NT2/D1 (cell line): ENCODE data around the gene NAA38.

Experiments
- YY1 ChIP-seq: IDR thresholded peaks from 2 replicates; pipeline ENCODE4 v1.6.1; 2011; ENCODE audit not compliant: insufficient read length, insufficient read depth
- ZNF274 ChIP-seq: IDR thresholded peaks from 2 replicates; pipeline ENCODE4 v1.6.1; 2011; ENCODE audit warnings: mild to moderate bottlenecking, low read depth, low read length

DNA sequence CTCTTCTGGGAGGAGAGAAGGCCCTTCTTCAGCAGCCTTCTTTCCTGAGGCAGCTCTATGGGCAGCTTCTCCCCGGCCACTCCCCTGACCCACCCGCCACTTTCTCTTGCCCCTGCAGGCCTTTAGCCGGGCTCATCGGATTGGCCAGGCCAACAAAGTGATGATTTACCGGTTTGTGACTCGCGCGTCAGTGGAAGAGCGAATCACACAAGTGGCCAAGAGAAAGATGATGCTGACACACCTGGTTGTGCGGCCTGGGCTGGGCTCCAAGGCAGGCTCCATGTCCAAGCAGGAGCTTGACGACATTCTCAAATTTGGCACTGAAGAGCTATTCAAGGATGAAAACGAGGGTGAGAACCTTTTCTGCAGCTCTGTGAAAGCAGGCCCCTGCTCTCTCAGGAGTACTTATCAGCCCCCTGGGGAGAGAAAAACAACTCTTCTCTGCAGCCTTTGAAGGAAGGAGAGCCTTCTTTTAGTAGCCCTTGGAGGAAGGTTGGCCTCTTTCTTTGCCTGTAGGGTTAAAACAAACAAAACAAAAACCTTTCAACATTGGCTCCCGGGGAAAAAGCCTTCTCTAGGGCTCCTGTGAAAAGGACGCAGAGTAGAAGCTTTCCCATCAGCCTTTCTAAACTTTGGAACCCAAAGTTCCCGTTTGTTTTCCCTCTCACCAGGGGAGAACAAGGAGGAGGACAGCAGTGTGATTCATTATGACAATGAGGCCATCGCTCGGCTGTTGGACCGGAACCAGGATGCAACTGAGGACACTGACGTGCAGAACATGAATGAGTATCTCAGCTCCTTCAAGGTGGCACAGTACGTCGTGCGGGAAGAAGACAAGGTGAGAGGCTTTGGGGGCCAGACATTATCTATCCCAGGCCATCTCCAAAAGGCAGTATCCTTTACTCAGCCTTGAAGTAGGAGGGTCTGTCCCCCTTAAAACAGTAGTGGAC lies 46.1 kb upstream of the NAA38 start:
- no peak for TF ChIP-seq YY1
- no peak for TF ChIP-seq ZNF274
